MCF 10A (cell line): Measurements from ENCODE around the gene NACC2. TPM values are rescaled to one million over a fixed set of nuclear protein-coding genes. Genes with fewer than 3 reads are reported as not detected.

ENCODE experiments used
- BruUV-seq: library from RNA; stranded (reverse); fragments of 400-500 nt; replicated peaks from 2 replicates; lab custom pipeline; 2021; lab: Mats Ljungman, UMichigan
- CTCF ChIA-PET: fragments of 300-600 bp; sonication (Branson Sonifier 250); formaldehyde crosslinking; extraction: SDS; loops from one replicate; lab custom pipeline; 2021; ENCODE audit warnings: antibody characterized with exemption, inconsistent platforms; lab: Yijun Ruan, JAX
- POLR2A ChIA-PET: fragments of 300-600, 350-650 bp; sonication (Branson Sonifier 250); formaldehyde crosslinking; extraction: SDS; loops from one replicate; lab custom pipeline; 2020; ENCODE audit warnings: antibody characterized with exemption, inconsistent platforms; lab: Yijun Ruan, JAX
- DNase-seq: peaks from one replicate; pipeline ENCODE4 v3.0.0-alpha.2; 2018; ENCODE audit not compliant: unreplicated experiment
- H3K27ac Mint-ChIP-seq: one replicate; pipeline ENCODE4 v1.8.0; 2022; ENCODE audit warnings: mild to moderate bottlenecking, low read depth, mixed read lengths; ENCODE audit not compliant: unreplicated experiment
- H3K27me3 Mint-ChIP-seq: one replicate; pipeline ENCODE4 v1.8.0; 2022; ENCODE audit warnings: mixed read lengths; ENCODE audit not compliant: insufficient read depth, unreplicated experiment
- H3K36me3 Mint-ChIP-seq: one replicate; pipeline ENCODE4 v1.8.0; 2022; ENCODE audit warnings: mild to moderate bottlenecking, moderate library complexity, mixed read lengths; ENCODE audit not compliant: insufficient read depth, unreplicated experiment
- H3K4me1 Mint-ChIP-seq: one replicate; pipeline ENCODE4 v1.8.0; 2022; ENCODE audit warnings: mixed read lengths; ENCODE audit not compliant: insufficient read depth, unreplicated experiment
- H3K4me3 Mint-ChIP-seq: one replicate; pipeline ENCODE4 v1.8.0; 2022; ENCODE audit warnings: mild to moderate bottlenecking, moderate library complexity, mixed read lengths; ENCODE audit not compliant: unreplicated experiment
- H3K9me3 Mint-ChIP-seq: one replicate; pipeline ENCODE4 v1.8.0; 2022; ENCODE audit warnings: mixed read lengths; ENCODE audit not compliant: unreplicated experiment
- intact Hi-C: fragments of 100-400 bp; cut with micrococcal nuclease; formaldehyde crosslinking; loops from 2 replicates; pipeline ENCODE4 v1.14.1; 2022
- total RNA-seq: library from RNA; stranded (reverse); gene quantifications from 2 replicates; pipeline ENCODE4 v1.2.3, GENCODE V29; 2022
- TF ChIP-seq, protein P1 (sequence below): fragments of 200-600 bp; IDR thresholded peaks from one replicate; pipeline ENCODE4 v1.8.0; 2022; ENCODE audit warnings: antibody characterized with exemption, mild to moderate bottlenecking; ENCODE audit not compliant: unreplicated experiment

The NACC2 gene
- total RNA-seq, 1 experiment from 2014 or later = 16.5 TPM

DNA sequence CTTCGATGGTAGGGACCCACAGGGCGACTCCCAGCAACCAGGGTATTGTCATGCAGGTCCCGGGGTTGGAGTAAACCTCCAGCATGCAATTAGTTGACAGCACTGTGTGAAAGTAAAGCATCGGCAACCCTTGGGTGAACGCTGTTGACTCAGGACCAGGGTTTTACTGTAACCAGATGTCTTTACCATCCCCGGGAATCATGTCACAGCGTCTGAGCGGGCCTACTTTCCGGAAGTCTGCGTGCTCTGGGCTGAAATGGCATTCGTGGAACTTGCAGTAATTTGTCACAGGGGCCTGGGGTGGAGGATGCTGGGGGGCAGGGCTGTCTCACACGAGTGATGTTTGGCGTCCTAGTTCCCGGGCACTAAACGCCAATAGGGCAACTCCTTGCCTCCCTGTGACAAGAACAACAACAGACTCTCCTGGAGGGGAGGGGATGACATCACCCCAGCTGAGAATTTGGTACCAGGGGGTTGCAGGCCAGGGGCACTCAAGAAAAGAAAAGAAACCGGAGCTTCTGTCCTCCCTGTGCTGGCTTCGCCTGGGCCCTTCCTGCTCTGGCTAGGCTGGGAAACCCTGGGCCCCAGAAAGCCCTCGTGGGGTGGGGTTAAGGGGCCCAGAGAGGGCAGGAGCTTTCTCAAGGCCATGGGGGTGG, 123.8 kb downstream of the NACC2 start:
- TF ChIP-seq, protein P1, sequence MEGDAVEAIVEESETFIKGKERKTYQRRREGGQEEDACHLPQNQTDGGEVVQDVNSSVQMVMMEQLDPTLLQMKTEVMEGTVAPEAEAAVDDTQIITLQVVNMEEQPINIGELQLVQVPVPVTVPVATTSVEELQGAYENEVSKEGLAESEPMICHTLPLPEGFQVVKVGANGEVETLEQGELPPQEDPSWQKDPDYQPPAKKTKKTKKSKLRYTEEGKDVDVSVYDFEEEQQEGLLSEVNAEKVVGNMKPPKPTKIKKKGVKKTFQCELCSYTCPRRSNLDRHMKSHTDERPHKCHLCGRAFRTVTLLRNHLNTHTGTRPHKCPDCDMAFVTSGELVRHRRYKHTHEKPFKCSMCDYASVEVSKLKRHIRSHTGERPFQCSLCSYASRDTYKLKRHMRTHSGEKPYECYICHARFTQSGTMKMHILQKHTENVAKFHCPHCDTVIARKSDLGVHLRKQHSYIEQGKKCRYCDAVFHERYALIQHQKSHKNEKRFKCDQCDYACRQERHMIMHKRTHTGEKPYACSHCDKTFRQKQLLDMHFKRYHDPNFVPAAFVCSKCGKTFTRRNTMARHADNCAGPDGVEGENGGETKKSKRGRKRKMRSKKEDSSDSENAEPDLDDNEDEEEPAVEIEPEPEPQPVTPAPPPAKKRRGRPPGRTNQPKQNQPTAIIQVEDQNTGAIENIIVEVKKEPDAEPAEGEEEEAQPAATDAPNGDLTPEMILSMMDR = no peak
- Mint-ChIP-seq H3K4me3 (no peak overlapping the region), H3K27me3 (peaks cover 30% of the 10 kb centered on the region), H3K9me3 (no peaks in the 10 kb centered on the region), H3K36me3 (no peaks in the 10 kb centered on the region), H3K27ac (no peak overlapping the region), H3K4me1 (peaks cover 7% of the 10 kb centered on the region)
- intact Hi-C loops = no loop called here
- BruUV-seq = no TSS peak
- no peak for DNase-seq
- POLR2A ChIA-PET = no interaction called here
- CTCF ChIA-PET = interaction anchor here (6.6 kb wide), 1 partner anchor 151 kb away, joined by 104 read pairs; no protein-coding TSS in a partner anchor

DNA sequence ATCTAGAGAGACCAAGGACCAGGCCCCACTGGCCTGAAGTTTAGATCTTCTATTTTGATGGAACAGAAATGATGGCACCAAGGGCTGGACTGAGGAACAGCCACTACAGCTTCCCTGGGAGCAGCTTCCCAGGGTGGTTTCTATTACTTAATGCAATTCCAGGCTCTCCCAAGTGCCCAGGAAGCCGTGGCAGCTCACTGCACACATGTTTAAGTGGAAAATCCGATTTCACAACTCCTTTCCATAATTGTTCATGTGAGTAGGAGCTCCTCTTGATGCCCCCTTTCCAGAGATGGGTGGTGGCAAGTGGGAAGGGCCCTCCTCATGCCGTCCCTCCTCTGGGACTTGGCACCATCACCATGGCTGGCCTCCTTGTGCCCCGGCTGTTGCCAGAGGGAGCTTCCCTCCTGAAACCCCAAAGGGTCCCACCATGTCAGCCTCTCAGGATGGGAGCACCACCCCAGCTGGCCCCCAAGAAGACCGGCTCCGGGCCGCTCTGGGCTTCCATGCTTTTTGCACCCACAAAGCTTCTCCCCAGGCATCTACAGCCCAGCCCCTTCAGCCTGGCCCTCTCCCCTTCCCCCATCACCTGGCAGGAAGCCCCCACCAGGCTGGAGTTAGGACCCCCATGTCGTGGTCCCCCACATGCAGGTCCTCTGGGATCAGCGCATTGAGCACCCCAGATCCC, 124.8 kb downstream of the NACC2 start:
- Mint-ChIP-seq H3K27ac (no peak overlapping the region), H3K36me3 (no peaks in the 10 kb centered on the region), H3K27me3 (peaks cover 20% of the 10 kb centered on the region), H3K9me3 (no peaks in the 10 kb centered on the region), H3K4me1 (peaks cover 7% of the 10 kb centered on the region), H3K4me3 (no peak overlapping the region)
- ChIA-PET POLR2A (no interaction called here), CTCF (interaction anchor here (0.6 to 6.6 kb wide), 4 partner anchors 120 to 367 kb away, joined by 3 to 104 read pairs (median 3); no protein-coding TSS in a partner anchor)
- TF ChIP-seq, protein P1 = no peak
- no TSS peak for BruUV-seq
- intact Hi-C loops = no loop called here
- no peak for DNase-seq

DNA sequence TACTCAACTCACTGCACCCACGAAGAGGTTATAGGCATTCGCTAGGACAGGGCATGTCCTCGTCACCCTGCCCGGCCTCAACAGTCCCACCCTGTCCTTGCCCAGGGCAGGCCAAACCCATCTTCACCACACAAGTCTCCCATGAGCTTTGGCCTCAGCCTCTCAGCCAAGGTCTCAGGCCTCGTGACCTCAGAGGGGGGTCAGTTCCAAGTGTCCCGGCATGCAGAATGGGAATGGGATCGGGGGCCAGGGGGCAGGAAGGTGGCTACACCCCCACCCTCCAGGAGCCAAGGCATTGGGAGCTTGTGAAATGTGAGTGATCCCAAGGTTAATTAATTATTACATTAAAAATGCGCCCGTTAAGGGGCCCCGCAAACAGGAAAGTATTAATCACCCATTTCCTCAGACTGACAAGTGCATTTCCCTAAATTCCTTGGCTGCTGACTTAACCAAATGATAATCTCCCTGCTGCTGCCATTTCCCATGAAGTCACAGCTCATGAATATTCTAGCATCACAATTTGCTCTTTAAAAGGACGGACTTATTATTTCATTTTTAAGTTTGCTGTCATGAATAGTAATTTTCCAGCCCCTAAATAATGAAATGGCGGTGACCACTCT, 125.9 kb downstream of the NACC2 start:
- POLR2A ChIA-PET = no interaction called here
- Mint-ChIP-seq H3K4me1 (peaks cover 7% of the 10 kb centered on the region), H3K4me3 (no peak overlapping the region), H3K27me3 (peaks cover 10% of the 10 kb centered on the region), H3K36me3 (no peaks in the 10 kb centered on the region), H3K27ac (no peak overlapping the region), H3K9me3 (no peaks in the 10 kb centered on the region)
- TF ChIP-seq, protein P1 = no peak
- BruUV-seq = no TSS peak
- intact Hi-C loops = no loop called here
- CTCF ChIA-PET = interaction anchor here (0.6 to 6.6 kb wide), 5 partner anchors 69 to 401 kb away, joined by 3 to 104 read pairs (median 4); no protein-coding TSS in a partner anchor
- no peak for DNase-seq

DNA sequence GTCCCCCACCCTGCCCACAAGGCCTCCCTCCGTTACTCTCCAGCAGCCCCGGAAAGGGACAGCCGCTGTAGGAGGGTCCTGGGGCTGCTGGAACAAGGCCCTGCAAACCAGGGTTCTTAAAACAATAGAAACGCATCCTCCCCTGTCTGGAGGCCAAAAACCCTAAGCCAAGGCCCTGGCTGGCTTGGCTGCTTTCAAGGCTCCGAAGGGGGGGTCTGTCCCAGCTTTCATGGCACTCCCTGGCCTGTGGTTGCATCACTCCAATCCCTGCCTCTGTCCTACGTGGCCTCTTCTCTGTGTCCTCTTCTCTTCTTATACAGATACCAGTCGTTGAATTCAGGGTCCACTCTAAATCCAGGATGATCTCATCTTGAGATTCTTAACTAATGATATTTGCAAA, 126.5 kb downstream of the NACC2 start:
- TF ChIP-seq, protein P1 = no peak
- no peak overlapping the region for H3K4me3 Mint-ChIP-seq
- intact Hi-C loops = no loop called here
- no peak overlapping the region for H3K27ac Mint-ChIP-seq
- POLR2A ChIA-PET = no interaction called here
- peaks cover 9% of the 10 kb centered on the region for H3K27me3 Mint-ChIP-seq
- BruUV-seq = no TSS peak
- H3K36me3 Mint-ChIP-seq = no peaks in the 10 kb centered on the region
- peaks cover 7% of the 10 kb centered on the region for H3K4me1 Mint-ChIP-seq
- H3K9me3 Mint-ChIP-seq = no peaks in the 10 kb centered on the region
- CTCF ChIA-PET = interaction anchor here (0.6 to 6.6 kb wide), 10 partner anchors 18 to 160 kb away, joined by 3 to 104 read pairs (median 4); partner anchors contain the start of gene NACC2
- DNase-seq = no peak
